Measurements from ENCODE around the gene OTOP1. TPM values are rescaled to one million over a fixed set of nuclear protein-coding genes. Genes with fewer than 3 reads are reported as not detected.
"Not testable (repeated sequence)": the region's sequence is repeated elsewhere in the genome, so short reads cannot be mapped to it uniquely, and the experiment has no call there.

The OTOP1 gene
- total and polyA plus RNA-seq, 2 of the 4 experiments (the other 2 are of a cell fraction) = not detected

DNA sequence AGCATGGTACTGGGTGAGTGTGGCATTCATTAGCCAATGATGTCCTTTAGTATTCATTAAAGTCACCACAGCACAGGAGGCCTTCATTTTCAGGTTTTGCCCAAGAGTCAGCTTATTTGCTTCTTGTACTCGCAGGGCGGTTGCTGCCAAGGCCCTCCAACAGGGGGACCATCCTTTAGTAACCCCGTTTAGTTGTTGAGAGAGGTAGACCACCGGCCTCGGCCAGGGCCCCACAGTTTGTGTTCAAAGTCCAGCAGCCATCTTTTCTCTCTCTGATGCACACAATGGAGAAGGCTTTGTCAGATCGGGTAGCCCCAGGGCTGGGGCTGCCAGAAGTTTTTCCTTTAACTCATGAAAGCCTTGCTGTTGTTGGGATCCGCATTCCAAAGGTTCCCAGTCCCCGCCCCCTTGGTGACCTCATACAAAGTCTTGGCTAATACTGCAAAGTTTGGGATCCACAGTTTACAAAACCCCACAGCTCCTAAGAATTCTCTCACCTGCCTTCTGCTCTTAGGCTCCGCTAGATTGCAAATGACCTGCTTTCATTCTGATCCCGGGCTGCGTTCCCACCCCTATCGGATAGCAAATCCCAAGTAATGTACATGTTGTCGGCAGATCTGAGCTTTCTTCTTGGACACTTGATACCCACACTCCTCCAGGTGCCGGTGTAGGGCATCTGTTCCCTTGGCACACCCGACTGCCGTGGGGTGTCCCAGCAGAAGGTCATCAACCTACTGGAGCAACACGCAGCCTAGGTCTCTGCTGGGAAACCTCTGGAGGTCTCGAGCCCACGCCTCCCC is 58.5 kb downstream of the OTOP1 start:
- DNase-seq; H3K4me3 ChIP-seq (ENCODE audit: insufficient read depth, low read depth, low read length); BruUV-seq (replicated peaks); H2BK5ac ChIP-seq (ENCODE audit: low read depth, low read length, poor library complexity, severe bottlenecking); H4K20me1 ChIP-seq (ENCODE audit: insufficient read depth, low read length); H3K23ac ChIP-seq (ENCODE audit: low read depth, low read length); H3K4me1 ChIP-seq (ENCODE audit: control insufficient read depth, insufficient read depth, low read length); H3K79me1 ChIP-seq (ENCODE audit: low read depth in 1 of 2, low read length in 2 of 2); H2AK9ac ChIP-seq (replicated peaks; ENCODE audit: low read depth, low read length, poor library complexity); H4K91ac ChIP-seq (ENCODE audit: insufficient read depth, low read depth, low read length); CTCF ChIA-PET; H2BK20ac ChIP-seq (ENCODE audit: low read depth, low read length); H3K4ac ChIP-seq (ENCODE audit: low read depth, low read length); H3K9me1 ChIP-seq (ENCODE audit: insufficient read depth, low read length); intact Hi-C loops (cut with micrococcal nuclease); H2BK120ac ChIP-seq (ENCODE audit: low read depth, low read length); POLR2A ChIA-PET (ENCODE audit: unreplicated experiment); H3K14ac ChIP-seq (replicated peaks; ENCODE audit: low read depth, low read length); ATAC-seq (ENCODE audit: low read depth); H3K27me3 ChIP-seq (ENCODE audit: control insufficient read depth, insufficient read depth, low read length); H3K27ac ChIP-seq (ENCODE audit: insufficient read depth, low read length); H3K9me3 ChIP-seq (ENCODE audit: control insufficient read depth, insufficient read depth, low read length); H3K4me2 ChIP-seq (ENCODE audit: low read depth, low read length); H3K9ac ChIP-seq (ENCODE audit: low read depth, low read length); H3K18ac ChIP-seq (ENCODE audit: low read depth, low read length); H3K56ac ChIP-seq (ENCODE audit: extremely low read depth, insufficient read depth, low read length); H2BK15ac ChIP-seq (ENCODE audit: low read depth, low read length); H2AFZ ChIP-seq (replicated peaks; ENCODE audit: low read length, poor library complexity); H4K5ac ChIP-seq (ENCODE audit: low read depth, low read length); H2AK5ac ChIP-seq (ENCODE audit: low read depth, low read length); H3K36me3 ChIP-seq (ENCODE audit: control insufficient read depth, insufficient read depth, low read length); in situ Hi-C loops (cut with MboI; ENCODE audit: low sequenced_read_pairs); dilution Hi-C loops (cut with HindIII; ENCODE audit: low sequenced_read_pairs, unreplicated experiment); H4K8ac ChIP-seq (ENCODE audit: low read depth in 2 of 2, low read length in 2 of 2): not testable (repeated sequence)
- WGBS, 2 experiments (ENCODE audit: extremely low coverage in 2 of 2, insufficient read length in 1 of 2) = 90% methylated on average over 2 of the region's 19 CpGs; no CpG with 5 or more reads in 1 of the 2 experiments

DNA sequence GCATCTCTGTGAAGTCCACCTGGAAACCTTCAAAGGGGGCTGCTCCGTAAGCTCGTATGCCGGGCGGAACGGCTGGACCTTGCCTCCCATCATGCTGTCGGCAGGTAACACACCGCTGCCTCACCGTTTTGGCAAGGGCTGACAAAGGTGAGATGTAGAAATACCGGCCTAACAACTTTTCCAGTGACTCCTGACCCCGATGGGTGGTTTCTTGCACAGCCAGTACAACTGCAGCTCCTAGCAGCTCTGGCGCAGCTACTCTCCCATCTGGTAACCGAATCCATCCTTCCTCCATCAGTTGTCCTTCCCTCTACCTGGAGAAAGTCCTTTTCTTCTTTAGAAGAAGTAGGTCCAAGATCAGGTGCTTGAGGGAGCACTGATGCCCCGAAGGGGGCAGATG is 59.7 kb downstream of the OTOP1 start:
- H4K91ac ChIP-seq (ENCODE audit: insufficient read depth, low read depth, low read length); in situ Hi-C loops (cut with MboI; ENCODE audit: low sequenced_read_pairs); H2BK5ac ChIP-seq (ENCODE audit: low read depth, low read length, poor library complexity, severe bottlenecking); H3K18ac ChIP-seq (ENCODE audit: low read depth, low read length); H3K4me3 ChIP-seq (ENCODE audit: insufficient read depth, low read depth, low read length); H2AFZ ChIP-seq (replicated peaks; ENCODE audit: low read length, poor library complexity); H3K36me3 ChIP-seq (ENCODE audit: control insufficient read depth, insufficient read depth, low read length); dilution Hi-C loops (cut with HindIII; ENCODE audit: low sequenced_read_pairs, unreplicated experiment); DNase-seq; H3K27ac ChIP-seq (ENCODE audit: insufficient read depth, low read length); H3K9me3 ChIP-seq (ENCODE audit: control insufficient read depth, insufficient read depth, low read length); BruUV-seq (replicated peaks); ATAC-seq (ENCODE audit: low read depth); CTCF ChIA-PET; H2AK5ac ChIP-seq (ENCODE audit: low read depth, low read length); H4K5ac ChIP-seq (ENCODE audit: low read depth, low read length); H2AK9ac ChIP-seq (replicated peaks; ENCODE audit: low read depth, low read length, poor library complexity); H3K14ac ChIP-seq (replicated peaks; ENCODE audit: low read depth, low read length); intact Hi-C loops (cut with micrococcal nuclease); H3K23ac ChIP-seq (ENCODE audit: low read depth, low read length); H2BK20ac ChIP-seq (ENCODE audit: low read depth, low read length); H4K8ac ChIP-seq (ENCODE audit: low read depth in 2 of 2, low read length in 2 of 2); H3K9me1 ChIP-seq (ENCODE audit: insufficient read depth, low read length); H2BK15ac ChIP-seq (ENCODE audit: low read depth, low read length); H3K9ac ChIP-seq (ENCODE audit: low read depth, low read length); H2BK120ac ChIP-seq (ENCODE audit: low read depth, low read length); H3K79me1 ChIP-seq (ENCODE audit: low read depth in 1 of 2, low read length in 2 of 2); H3K4me1 ChIP-seq (ENCODE audit: control insufficient read depth, insufficient read depth, low read length); H3K27me3 ChIP-seq (ENCODE audit: control insufficient read depth, insufficient read depth, low read length); POLR2A ChIA-PET (ENCODE audit: unreplicated experiment); H4K20me1 ChIP-seq (ENCODE audit: insufficient read depth, low read length); H3K4ac ChIP-seq (ENCODE audit: low read depth, low read length); H3K4me2 ChIP-seq (ENCODE audit: low read depth, low read length); H3K56ac ChIP-seq (ENCODE audit: extremely low read depth, insufficient read depth, low read length): not testable (repeated sequence)
- WGBS, 2 experiments (ENCODE audit: extremely low coverage in 2 of 2, insufficient read length in 1 of 2) = 93% methylated on average over 5 of the region's 13 CpGs; no CpG with 5 or more reads in 1 of the 2 experiments

All from IMR-90 (cell line).